Renal cortical epithelial cell (primary cell): Measurements from ENCODE around the gene HOXD4. TPM values are rescaled to one million over a fixed set of nuclear protein-coding genes. Genes with fewer than 3 reads are reported as not detected.

Source experiments
- DNase-seq: peaks from one replicate; pipeline ENCODE4 v3.0.0-alpha.2; 2011; ENCODE audit warnings: low read depth
- total RNA-seq: library from RNA; depleted of rRNA; stranded (reverse); fragments of >200 nt; gene quantifications from 2 replicates; pipeline ENCODE4 v1.2.3, GENCODE V29; 2014

Gene HOXD4
- total RNA-seq, 1 donor from 2014 or later = 23.2 TPM

DNA sequence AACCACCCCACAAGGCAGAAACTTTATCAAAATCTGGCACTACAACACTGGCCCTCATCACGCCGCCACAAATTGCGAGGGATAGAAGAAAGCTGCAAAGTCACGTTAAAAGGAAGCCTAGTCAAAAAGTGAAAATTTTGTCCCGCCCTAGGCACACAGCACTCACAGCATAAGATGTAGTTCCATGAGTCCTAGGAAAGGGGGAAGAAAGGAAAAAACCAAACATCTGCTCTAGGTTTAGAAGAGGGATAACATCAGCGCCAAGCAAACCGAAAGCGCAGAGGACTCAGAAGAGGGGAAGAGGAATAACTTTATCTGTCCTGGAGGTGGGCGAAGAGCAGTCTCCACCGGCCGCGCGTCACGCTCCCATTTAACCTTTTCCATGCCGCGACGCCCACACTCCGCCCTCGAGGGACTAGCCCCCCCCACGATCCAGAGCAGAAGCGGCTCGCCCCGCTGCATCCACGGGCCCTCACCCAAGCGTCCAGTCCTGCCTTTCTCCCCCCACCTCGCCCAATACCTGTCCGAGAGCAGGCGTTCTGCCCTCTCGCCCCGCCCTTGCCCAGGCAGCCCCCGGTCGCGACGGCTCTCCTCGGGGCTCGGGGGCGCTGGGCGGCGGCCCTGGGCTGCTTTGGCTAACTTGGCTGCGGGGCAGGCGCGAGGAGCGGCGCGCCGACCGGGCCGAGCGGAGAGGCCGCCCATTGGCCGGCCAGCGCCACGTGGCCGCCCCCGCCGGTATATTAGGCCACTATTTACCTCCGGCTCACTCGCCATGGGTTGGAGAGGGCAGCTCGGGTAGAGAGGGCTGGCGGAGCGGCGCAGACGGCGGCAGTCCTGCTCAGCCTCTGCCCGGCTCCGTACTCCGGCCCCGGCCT is 36.8 kb downstream of the HOXD4 start, which contains the start of gene HOXD1:
HOXD1 (plus strand) TSS at position 770 of the 875 bp plus-strand sequence. CDS start 134 bp downstream, outside the sequence.
- peak; percentile 47 for DNase-seq

DNA sequence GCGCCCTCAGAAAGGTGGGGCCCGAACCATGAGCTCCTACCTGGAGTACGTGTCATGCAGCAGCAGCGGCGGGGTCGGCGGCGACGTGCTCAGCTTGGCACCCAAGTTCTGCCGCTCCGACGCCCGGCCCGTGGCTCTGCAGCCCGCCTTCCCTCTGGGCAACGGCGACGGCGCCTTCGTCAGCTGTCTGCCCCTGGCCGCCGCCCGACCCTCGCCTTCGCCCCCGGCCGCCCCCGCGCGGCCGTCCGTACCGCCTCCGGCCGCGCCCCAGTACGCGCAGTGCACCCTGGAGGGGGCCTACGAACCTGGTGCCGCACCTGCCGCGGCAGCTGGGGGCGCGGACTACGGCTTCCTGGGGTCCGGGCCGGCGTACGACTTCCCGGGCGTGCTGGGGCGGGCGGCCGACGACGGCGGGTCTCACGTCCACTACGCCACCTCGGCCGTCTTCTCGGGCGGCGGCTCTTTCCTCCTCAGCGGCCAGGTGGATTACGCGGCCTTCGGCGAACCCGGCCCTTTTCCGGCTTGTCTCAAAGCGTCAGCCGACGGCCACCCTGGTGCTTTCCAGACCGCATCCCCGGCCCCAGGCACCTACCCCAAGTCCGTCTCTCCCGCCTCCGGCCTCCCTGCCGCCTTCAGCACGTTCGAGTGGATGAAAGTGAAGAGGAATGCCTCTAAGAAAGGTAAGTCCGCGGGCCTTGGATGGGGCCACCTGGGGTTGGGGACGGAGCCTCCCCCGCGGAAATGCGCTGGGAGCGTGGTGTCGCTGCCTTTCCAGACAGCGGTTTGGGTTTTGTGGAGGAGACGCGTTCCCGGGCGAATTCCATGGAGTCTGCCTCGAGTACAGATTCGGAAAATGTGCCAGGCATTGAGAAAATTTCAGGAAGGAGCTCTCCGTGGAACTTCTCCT is 37.7 kb downstream of the HOXD4 start:
- DNase-seq = no peak

DNA sequence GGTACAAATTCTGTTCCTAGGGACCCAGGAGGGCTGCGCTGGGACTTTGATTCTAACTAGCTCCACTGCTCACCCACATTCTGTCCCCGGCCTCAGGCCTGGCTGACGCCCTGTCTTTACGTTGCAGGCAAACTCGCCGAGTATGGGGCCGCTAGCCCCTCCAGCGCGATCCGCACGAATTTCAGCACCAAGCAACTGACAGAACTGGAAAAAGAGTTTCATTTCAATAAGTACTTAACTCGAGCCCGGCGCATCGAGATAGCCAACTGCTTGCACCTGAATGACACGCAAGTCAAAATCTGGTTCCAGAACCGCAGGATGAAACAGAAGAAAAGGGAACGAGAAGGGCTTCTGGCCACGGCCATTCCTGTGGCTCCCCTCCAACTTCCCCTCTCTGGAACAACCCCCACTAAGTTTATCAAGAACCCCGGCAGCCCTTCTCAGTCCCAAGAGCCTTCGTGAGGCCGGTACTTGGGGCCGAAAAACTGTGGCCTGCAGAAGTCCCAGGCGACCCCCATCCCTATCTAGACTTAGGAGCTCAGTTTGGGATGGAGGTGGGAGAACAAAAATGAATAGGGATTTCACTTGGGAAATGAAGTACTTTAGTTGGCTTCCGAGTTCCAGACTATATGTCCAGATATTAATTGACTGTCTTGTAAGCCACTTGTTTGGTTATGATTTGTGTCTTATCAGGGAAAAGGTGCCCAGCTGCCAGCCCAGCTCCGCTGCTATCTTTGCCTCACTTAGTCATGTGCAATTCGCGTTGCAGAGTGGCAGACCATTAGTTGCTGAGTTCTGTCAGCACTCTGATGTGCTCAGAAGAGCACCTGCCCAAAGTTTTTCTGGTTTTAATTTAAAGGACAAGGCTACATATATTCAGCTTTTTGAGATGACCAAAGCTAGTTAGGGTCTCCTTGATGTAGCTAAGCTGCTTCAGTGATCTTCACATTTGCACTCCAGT is 38.6 kb downstream of the HOXD4 start:
- no peak for DNase-seq

DNA sequence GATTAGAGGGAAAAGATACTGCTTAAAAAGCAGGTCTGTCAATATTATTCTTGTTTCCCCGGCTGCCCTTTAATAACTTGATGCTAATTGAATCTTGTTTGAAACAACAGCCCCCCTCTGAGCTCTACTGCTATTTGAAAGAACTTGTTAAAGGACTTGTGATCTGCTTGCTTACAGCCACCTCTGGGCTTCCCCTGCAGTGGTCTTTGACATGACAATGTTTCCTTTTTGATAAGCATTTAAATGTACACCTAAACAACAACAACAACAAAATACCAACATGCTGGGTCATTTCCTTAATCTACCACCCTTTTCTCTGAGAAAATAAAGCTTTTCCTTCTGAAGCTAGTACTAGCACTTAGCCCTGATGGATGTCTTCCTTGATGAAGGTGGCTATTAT is 41.0 kb downstream of the HOXD4 start:
- DNase-seq = no peak

DNA sequence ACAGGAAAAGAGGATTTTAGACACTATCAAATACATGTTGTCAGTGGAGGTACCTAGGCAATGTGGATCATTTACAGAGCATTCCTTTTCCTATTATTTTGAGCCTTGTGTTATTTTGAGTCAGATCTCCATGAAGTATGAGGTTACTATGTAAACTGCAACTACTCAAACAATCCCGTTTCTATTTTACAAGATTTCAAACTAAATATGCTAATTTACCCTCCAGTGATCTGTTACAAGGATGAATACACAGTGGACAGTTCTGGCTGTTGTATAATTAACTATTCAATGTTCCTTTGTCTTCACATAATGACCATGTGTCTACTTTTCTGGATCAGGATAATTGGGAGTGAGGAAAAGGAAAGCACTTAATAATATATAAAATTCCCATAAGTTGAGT is 41.7 kb downstream of the HOXD4 start:
- DNase-seq = peak; percentile 86

DNA sequence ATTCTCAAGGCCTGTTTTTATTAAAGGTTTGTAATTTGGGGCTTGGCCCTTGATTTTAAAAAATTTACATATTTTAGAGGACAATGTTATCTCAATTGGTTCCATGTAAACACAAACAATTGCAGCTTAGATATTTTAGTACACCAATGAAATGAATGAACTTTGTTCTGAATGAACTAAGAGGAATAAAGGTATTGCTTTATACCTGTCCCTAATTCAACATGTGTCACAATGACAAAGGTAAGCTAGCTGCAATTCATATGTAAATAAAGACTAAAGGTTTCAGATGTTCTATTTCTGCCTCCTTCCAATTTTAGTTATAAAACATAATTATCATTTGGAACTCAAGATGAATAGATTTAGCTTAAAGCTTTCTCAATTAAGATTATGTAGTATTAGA is 48.6 kb downstream of the HOXD4 start:
- DNase-seq = no peak

DNA sequence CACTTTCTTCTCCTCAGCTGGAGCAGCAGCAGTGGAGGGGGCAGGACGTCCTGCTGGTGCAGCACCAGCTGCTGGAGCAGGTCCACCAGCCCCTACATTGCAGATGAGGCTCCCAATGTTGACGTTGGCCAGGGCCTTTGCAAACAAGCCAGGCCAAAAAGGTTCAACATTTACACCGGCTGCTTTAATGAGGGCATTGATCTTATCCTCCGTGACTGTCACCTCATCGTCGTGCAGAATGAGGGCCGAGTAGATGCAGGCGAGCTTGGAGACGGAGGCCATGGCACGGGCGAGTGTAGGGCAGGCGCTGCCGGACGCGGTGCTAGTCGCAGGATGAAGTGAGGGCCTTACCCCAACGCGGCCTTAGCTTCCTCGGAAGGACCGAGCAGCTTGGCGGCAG is 49.6 kb downstream of the HOXD4 start:
- DNase-seq = no peak

DNA sequence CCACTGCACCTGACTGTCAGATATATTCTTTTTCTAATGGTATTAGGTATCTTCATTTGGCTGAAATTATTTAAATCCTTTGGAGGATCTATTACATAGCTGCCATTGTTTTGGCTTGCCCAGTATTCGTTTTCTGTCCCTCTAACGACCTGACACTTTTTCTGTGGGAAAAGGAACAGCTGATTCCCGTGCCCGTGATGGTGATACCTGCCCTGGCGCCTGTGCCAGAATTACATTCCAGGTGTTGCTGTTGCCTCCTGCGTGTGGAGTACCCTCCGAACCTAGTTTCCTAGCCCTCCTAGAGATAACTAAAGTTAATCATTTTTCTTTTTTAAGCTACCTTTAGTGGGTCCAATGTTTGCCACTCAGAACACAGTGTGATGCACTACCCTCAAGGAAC is 51.1 kb downstream of the HOXD4 start:
- no peak for DNase-seq

Other genes starting within 250 kb of the HOXD4 start
- 34.9 and 45.8 TPM in 2 replicates for gene LNPK, start 149.3 kb upstream of the HOXD4 start, total RNA-seq
- not detected in 2 replicates for gene EVX2, start 67.6 kb upstream of the HOXD4 start, total RNA-seq
- gene HOXD13, start 58.8 kb upstream of the HOXD4 start, total RNA-seq = not detected in 2 replicates
- gene HOXD12, start 51.8 kb upstream of the HOXD4 start, total RNA-seq = not detected in 2 replicates
- 4.7 and 10.5 TPM in 2 replicates for gene HOXD11, start 44.3 kb upstream of the HOXD4 start, total RNA-seq
- gene HOXD10, start 34.8 kb upstream of the HOXD4 start, total RNA-seq = 3.3 and 33.5 TPM in 2 replicates
- gene HOXD9, start 28.8 kb upstream of the HOXD4 start, total RNA-seq = 2.4 and 15.7 TPM in 2 replicates
- 13.4 and 41.9 TPM in 2 replicates for gene HOXD8, start 21.8 kb upstream of the HOXD4 start, total RNA-seq
- gene HOXD3, start 5.8 kb downstream of the HOXD4 start, total RNA-seq = 2.3 and 26.9 TPM in 2 replicates
- 4.2 and 15.7 TPM in 2 replicates for gene HOXD1, start 37.1 kb downstream of the HOXD4 start, total RNA-seq
- 35.3 and 40.7 TPM in 2 replicates for gene MTX2, start 117.9 kb downstream of the HOXD4 start, total RNA-seq